Large intestine (tissue), 3 donors: ENCODE measurements around the gene TCAF2. TPM values are rescaled to one million over a fixed set of nuclear protein-coding genes. Genes with fewer than 3 reads are reported as not detected.
"Not testable (repeated sequence)": the region's sequence is repeated elsewhere in the genome, so short reads cannot be mapped to it uniquely, and the experiment has no call there.

Experiments used
- DNase-seq, 2 donors: peaks; one replicate each; pipeline versions ENCODE4 v3.0.0 to v3.0.0-alpha.2; 2013
- H3K27ac ChIP-seq: one replicate; pipeline ENCODE4 v1.5.1; 2013; ENCODE audit warnings: low read length
- H3K27me3 ChIP-seq: 2 replicates; pipeline ENCODE4 v1.6.1; 2013; ENCODE audit warnings: low read length; ENCODE audit not compliant: control insufficient read depth, insufficient read depth
- H3K36me3 ChIP-seq: 2 replicates; pipeline ENCODE4 v1.6.1; 2013; ENCODE audit warnings: low read length; ENCODE audit not compliant: control insufficient read depth, insufficient read depth
- H3K4me1 ChIP-seq: one replicate; pipeline ENCODE4 v1.6.1; 2013; ENCODE audit warnings: low read length; ENCODE audit not compliant: control insufficient read depth, insufficient read depth
- H3K4me3 ChIP-seq: one replicate; pipeline ENCODE4 v1.5.1; 2013; ENCODE audit warnings: low read length
- H3K9me3 ChIP-seq: one replicate; pipeline ENCODE4 v1.6.1; 2013; ENCODE audit warnings: mild to moderate bottlenecking, low read depth, low read length, moderate library complexity; ENCODE audit not compliant: control insufficient read depth
- WGBS: methylation state at CpG from one replicate; pipeline ENCODE4 v1.1.5; 2013; ENCODE audit warnings: low lambda C conversion rate; ENCODE audit not compliant: insufficient coverage; 5-methylcytosine and 5-hydroxymethylcytosine counted together
- polyA plus RNA-seq: library from polyadenylated mRNA; unstranded; fragments of 120-200 nt; gene quantifications from one replicate; pipeline ENCODE4 v1.2.1, GENCODE V29; 2013

TCAF2 gene
- polyA plus RNA-seq, 1 donor = 0.99 TPM

DNA sequence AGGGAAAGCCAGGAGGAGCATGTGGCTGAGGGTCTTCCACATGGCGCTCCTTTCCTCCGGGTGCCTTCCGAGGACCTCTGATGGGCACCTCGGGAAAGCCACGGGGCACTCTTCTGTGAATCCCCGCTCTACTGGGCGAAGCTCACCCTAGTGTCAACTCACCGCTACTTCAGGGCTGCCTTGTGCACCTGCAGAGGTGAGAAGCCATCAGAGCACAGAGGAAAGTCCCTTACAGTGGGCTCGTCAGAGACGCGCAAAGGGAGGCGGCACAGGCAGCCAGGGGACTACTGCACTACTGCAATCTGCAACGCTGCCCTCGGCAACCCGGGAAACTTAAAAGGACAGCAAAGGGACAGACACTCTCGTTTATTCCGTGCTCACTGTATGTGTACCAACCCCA, 1.4 kb downstream of the TCAF2 start:
- WGBS = no CpG with 5 or more reads among the region's 17 CpGs
- H3K27ac ChIP-seq, H3K4me1 ChIP-seq, H3K27me3 ChIP-seq, DNase-seq, H3K9me3 ChIP-seq, H3K4me3 ChIP-seq, H3K36me3 ChIP-seq: not testable (repeated sequence)

GRCh38 chr7:143630653-143631052, 9.9 kb downstream of the TCAF2 start:
- DNase-seq, H3K36me3 ChIP-seq: not testable (repeated sequence)
- WGBS = no CpG with 5 or more reads among the region's 5 CpGs

DNA sequence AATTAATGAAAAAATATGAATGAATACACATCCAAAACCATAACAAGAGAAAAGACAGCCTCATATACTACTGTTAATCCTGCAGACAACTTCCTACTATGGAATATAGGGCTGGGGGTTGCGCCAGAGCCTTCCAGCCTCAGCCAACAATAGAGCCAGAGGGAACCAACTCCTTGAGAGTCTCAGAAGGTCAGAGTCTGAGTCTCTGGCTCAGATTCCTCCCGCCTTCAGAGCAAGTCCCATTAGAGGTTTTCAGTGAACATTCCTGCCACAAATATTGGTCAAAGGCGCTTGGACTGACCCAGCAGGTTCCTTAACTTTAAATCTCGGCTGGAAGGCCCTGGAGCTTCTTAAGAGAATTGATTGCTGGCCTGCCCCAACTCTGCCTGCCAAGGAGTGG, 11.7 kb downstream of the TCAF2 start:
- not testable (repeated sequence) for H3K27me3 ChIP-seq, DNase-seq, H3K36me3 ChIP-seq, H3K4me1 ChIP-seq, H3K27ac ChIP-seq, H3K9me3 ChIP-seq, H3K4me3 ChIP-seq
- no CpG with 5 or more reads among the region's 4 CpGs for WGBS

More at GRCh38 chr7:143630653-143631052, 9.9 kb downstream of the TCAF2 start:
- H3K4me3 ChIP-seq, H3K27ac ChIP-seq, H3K27me3 ChIP-seq, H3K4me1 ChIP-seq, H3K9me3 ChIP-seq: not testable (repeated sequence)

- no CpG with 5 or more reads among the region's 6 CpGs for WGBS
- not testable (repeated sequence) for H3K4me3 ChIP-seq, H3K9me3 ChIP-seq, H3K27ac ChIP-seq, H3K36me3 ChIP-seq, DNase-seq, H3K4me1 ChIP-seq, H3K27me3 ChIP-seq
Measured at GRCh38 chr7:143633013-143633618, 12.3 kb downstream of the TCAF2 start.

- not testable (repeated sequence) for H3K9me3 ChIP-seq, H3K4me1 ChIP-seq, DNase-seq, H3K36me3 ChIP-seq, H3K4me3 ChIP-seq, H3K27me3 ChIP-seq, H3K27ac ChIP-seq
- whole genome bisulfite sequencing = no CpG with 5 or more reads among the region's 12 CpGs
Measured at GRCh38 chr7:143635364-143636240, 14.8 kb downstream of the TCAF2 start.

DNA sequence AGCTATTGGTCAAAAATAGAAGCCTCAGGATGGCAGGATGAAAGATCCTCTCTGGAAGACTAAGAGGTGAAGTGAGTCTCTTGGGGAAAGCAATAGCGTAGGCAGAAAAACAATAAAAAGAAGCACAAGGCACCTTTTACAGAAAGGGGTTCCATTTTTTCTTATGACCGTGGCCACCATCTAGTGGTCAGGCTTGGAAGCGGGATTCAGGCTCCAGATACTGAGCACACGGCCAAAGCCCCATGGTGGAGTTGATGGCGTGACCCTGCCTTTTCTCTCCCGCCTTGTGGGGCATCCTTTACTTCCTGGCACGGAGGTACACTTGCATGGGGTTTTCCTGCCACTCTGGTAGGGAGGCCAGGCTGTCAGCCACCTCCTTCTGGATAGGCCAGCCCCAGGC, 18.6 kb downstream of the TCAF2 start:
- not testable (repeated sequence) for DNase-seq, H3K4me3 ChIP-seq

GRCh38 chr7:143640528-143641189, 19.9 kb downstream of the TCAF2 start:
- not testable (repeated sequence) for H3K36me3 ChIP-seq, H3K9me3 ChIP-seq, H3K4me1 ChIP-seq, DNase-seq, H3K27me3 ChIP-seq, H3K27ac ChIP-seq, H3K4me3 ChIP-seq
- no CpG with 5 or more reads among the region's 9 CpGs for WGBS

More for the DNA sequence above, 18.6 kb downstream of the TCAF2 start:
- H3K27ac ChIP-seq, H3K36me3 ChIP-seq, H3K4me1 ChIP-seq, H3K27me3 ChIP-seq, H3K9me3 ChIP-seq: not testable (repeated sequence)
- WGBS = no CpG with 5 or more reads among the region's 7 CpGs

DNA sequence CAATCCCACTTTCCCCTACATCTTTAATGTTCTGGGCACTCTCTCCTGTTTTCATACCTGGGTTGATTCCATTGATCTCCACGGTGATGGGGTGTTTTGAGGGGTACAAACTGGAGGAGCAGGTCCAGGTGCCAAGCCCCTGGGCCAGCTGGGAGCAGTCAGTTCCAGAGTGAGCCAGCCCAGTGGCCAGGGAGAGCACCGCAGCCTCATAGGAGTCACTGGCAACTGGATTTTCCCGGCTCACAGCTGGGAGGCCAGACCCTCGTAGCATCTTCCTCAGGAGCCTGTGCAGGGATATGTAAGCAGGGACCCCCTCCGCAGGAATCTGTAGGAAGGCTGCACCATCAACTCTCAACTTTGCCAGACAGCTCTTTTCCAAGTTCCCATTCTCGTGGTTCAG, 25.8 kb downstream of the TCAF2 start:
- not testable (repeated sequence) for DNase-seq, H3K9me3 ChIP-seq, H3K27me3 ChIP-seq, H3K27ac ChIP-seq, H3K36me3 ChIP-seq, H3K4me3 ChIP-seq, H3K4me1 ChIP-seq
- whole genome bisulfite sequencing = no CpG with 5 or more reads among the region's 6 CpGs

GRCh38 chr7:143649902-143650301, 29.1 kb downstream of the TCAF2 start:
- DNase-seq, H3K36me3 ChIP-seq, H3K9me3 ChIP-seq, H3K27me3 ChIP-seq, H3K4me1 ChIP-seq, H3K4me3 ChIP-seq, H3K27ac ChIP-seq: not testable (repeated sequence)
- no CpG with 5 or more reads among the region's 3 CpGs for WGBS

DNA sequence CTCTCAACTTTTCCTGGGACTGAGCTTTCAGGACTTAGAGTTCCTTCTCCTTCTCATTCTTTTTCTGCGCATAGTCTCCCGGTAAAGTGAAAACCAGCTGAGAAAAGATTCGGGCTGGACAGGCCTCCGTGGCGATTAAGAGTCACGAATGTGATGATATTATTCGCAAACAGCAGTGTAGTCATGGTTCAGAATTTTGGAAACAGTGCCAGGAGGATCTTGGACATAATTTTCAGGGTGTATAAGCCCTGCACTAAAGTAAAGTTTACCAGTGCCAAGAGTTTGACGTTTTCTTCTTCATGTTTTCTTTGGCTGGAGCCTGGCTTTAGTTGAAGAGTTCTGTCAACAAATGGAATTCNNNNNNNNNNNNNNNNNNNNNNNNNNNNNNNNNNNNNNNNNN, 29.7 kb downstream of the TCAF2 start:
- not testable (repeated sequence) for H3K27me3 ChIP-seq, H3K36me3 ChIP-seq, H3K4me1 ChIP-seq, H3K27ac ChIP-seq, DNase-seq, H3K9me3 ChIP-seq, H3K4me3 ChIP-seq
- WGBS = no CpG with 5 or more reads among the region's 8 CpGs
